ENCODE measurements around the gene MTHFD2L.

The MTHFD2L gene

GRCh38 chr4:74161666-74162450 is 3.9 kb downstream of the MTHFD2L start:
- Histone ChIP-seq H3K9ac (ENCODE audit: low read depth in 1 of 2, low read length in 2 of 2) (no peak overlapping the region), H3K9me3 (ENCODE audit: control insufficient read depth in 2 of 2, low read length in 2 of 2) (no peaks in the 10 kb centered on the region), H3K27me3 (ENCODE audit: control insufficient read depth in 2 of 2, insufficient read depth in 2 of 2, low read length in 2 of 2) (no peaks in the 10 kb centered on the region), H3K4me3 (ENCODE audit: low read length in 2 of 2) (no peak overlapping the region), H3K36me3 (ENCODE audit: control insufficient read depth in 2 of 2, insufficient read depth in 2 of 2, low read length in 2 of 2) (peaks cover 3% of the 10 kb centered on the region in 2 donors), H3K27ac (ENCODE audit: low read depth in 2 of 2, low read length in 2 of 2) (no peak overlapping the region), H3K4me1 (ENCODE audit: control insufficient read depth in 2 of 2, insufficient read depth in 2 of 2, low read length in 2 of 2) (peaks cover 4 to 20% of the 10 kb centered on the region in 2 donors)

GRCh38 chr4:74166135-74166534 is 8.2 kb downstream of the MTHFD2L start:
- Histone ChIP-seq H3K4me3 (ENCODE audit: low read length in 2 of 2) (no peak overlapping the region), H3K36me3 (ENCODE audit: control insufficient read depth in 2 of 2, insufficient read depth in 2 of 2, low read length in 2 of 2) (peaks cover 3% of the 10 kb centered on the region in 2 donors), H3K27ac (ENCODE audit: low read depth in 2 of 2, low read length in 2 of 2) (no peak overlapping the region), H3K27me3 (ENCODE audit: control insufficient read depth in 2 of 2, insufficient read depth in 2 of 2, low read length in 2 of 2) (no peaks in the 10 kb centered on the region), H3K4me1 (ENCODE audit: control insufficient read depth in 2 of 2, insufficient read depth in 2 of 2, low read length in 2 of 2) (no peaks in the 10 kb centered on the region), H3K9ac (ENCODE audit: low read depth in 1 of 2, low read length in 2 of 2) (no peak overlapping the region), H3K9me3 (ENCODE audit: control insufficient read depth in 2 of 2, low read length in 2 of 2) (no peaks in the 10 kb centered on the region)

GRCh38 chr4:74166818-74167217 is 8.9 kb downstream of the MTHFD2L start:
- no peaks in the 10 kb centered on the region for H3K9me3 ChIP-seq (ENCODE audit: control insufficient read depth in 2 of 2, low read length in 2 of 2)
- H3K4me1 ChIP-seq (ENCODE audit: control insufficient read depth in 2 of 2, insufficient read depth in 2 of 2, low read length in 2 of 2), result no peaks in the 10 kb centered on the region
- H3K4me3 ChIP-seq (ENCODE audit: low read length in 2 of 2), result no peak overlapping the region
- no peaks in the 10 kb centered on the region for H3K36me3 ChIP-seq (ENCODE audit: control insufficient read depth in 2 of 2, insufficient read depth in 2 of 2, low read length in 2 of 2)
- H3K27me3 ChIP-seq (ENCODE audit: control insufficient read depth in 2 of 2, insufficient read depth in 2 of 2, low read length in 2 of 2), result no peaks in the 10 kb centered on the region
- H3K9ac ChIP-seq (ENCODE audit: low read depth in 1 of 2, low read length in 2 of 2), result no peak overlapping the region
- no peak overlapping the region for H3K27ac ChIP-seq (ENCODE audit: low read depth in 2 of 2, low read length in 2 of 2)

- H3K36me3 ChIP-seq (ENCODE audit: control insufficient read depth in 2 of 2, insufficient read depth in 2 of 2, low read length in 2 of 2), result no peaks in the 10 kb centered on the region
- no peaks in the 10 kb centered on the region for H3K9me3 ChIP-seq (ENCODE audit: control insufficient read depth in 2 of 2, low read length in 2 of 2)
- H3K4me1 ChIP-seq (ENCODE audit: control insufficient read depth in 2 of 2, insufficient read depth in 2 of 2, low read length in 2 of 2), result no peaks in the 10 kb centered on the region
- H3K4me3 ChIP-seq (ENCODE audit: low read length in 2 of 2), result no peak overlapping the region
- no peak overlapping the region for H3K27ac ChIP-seq (ENCODE audit: low read depth in 2 of 2, low read length in 2 of 2)
- H3K9ac ChIP-seq (ENCODE audit: low read depth in 1 of 2, low read length in 2 of 2), result no peak overlapping the region
- H3K27me3 ChIP-seq (ENCODE audit: control insufficient read depth in 2 of 2, insufficient read depth in 2 of 2, low read length in 2 of 2), result no peaks in the 10 kb centered on the region
Observed at GRCh38 chr4:74167585-74167984, 9.7 kb downstream of the MTHFD2L start.

- no peaks in the 10 kb centered on the region for H3K36me3 ChIP-seq (ENCODE audit: control insufficient read depth in 2 of 2, insufficient read depth in 2 of 2, low read length in 2 of 2)
- H3K4me3 ChIP-seq (ENCODE audit: low read length in 2 of 2), result no peak overlapping the region
- H3K9me3 ChIP-seq (ENCODE audit: control insufficient read depth in 2 of 2, low read length in 2 of 2), result no peaks in the 10 kb centered on the region
- H3K27ac ChIP-seq (ENCODE audit: low read depth in 2 of 2, low read length in 2 of 2), result no peak overlapping the region
- no peaks in the 10 kb centered on the region for H3K27me3 ChIP-seq (ENCODE audit: control insufficient read depth in 2 of 2, insufficient read depth in 2 of 2, low read length in 2 of 2)
- H3K4me1 ChIP-seq (ENCODE audit: control insufficient read depth in 2 of 2, insufficient read depth in 2 of 2, low read length in 2 of 2), result no peaks in the 10 kb centered on the region
- H3K9ac ChIP-seq (ENCODE audit: low read depth in 1 of 2, low read length in 2 of 2), result no peak overlapping the region
Observed at GRCh38 chr4:74168841-74169240, 10.9 kb downstream of the MTHFD2L start.

GRCh38 chr4:74173321-74173720 is 15.4 kb downstream of the MTHFD2L start:
- no peaks in the 10 kb centered on the region for H3K9me3 ChIP-seq (ENCODE audit: control insufficient read depth in 2 of 2, low read length in 2 of 2)
- no peak overlapping the region for H3K9ac ChIP-seq (ENCODE audit: low read depth in 1 of 2, low read length in 2 of 2)
- H3K4me1 ChIP-seq (ENCODE audit: control insufficient read depth in 2 of 2, insufficient read depth in 2 of 2, low read length in 2 of 2), result no peaks in the 10 kb centered on the region
- no peaks in the 10 kb centered on the region for H3K27me3 ChIP-seq (ENCODE audit: control insufficient read depth in 2 of 2, insufficient read depth in 2 of 2, low read length in 2 of 2)
- H3K36me3 ChIP-seq (ENCODE audit: control insufficient read depth in 2 of 2, insufficient read depth in 2 of 2, low read length in 2 of 2), result no peaks in the 10 kb centered on the region
- no peak overlapping the region for H3K27ac ChIP-seq (ENCODE audit: low read depth in 2 of 2, low read length in 2 of 2)
- no peak overlapping the region for H3K4me3 ChIP-seq (ENCODE audit: low read length in 2 of 2)

- Histone ChIP-seq H3K9me3 (ENCODE audit: control insufficient read depth in 2 of 2, low read length in 2 of 2) (no peaks in the 10 kb centered on the region), H3K4me1 (ENCODE audit: control insufficient read depth in 2 of 2, insufficient read depth in 2 of 2, low read length in 2 of 2) (no peaks in the 10 kb centered on the region), H3K27me3 (ENCODE audit: control insufficient read depth in 2 of 2, insufficient read depth in 2 of 2, low read length in 2 of 2) (no peaks in the 10 kb centered on the region), H3K4me3 (ENCODE audit: low read length in 2 of 2) (no peak overlapping the region), H3K9ac (ENCODE audit: low read depth in 1 of 2, low read length in 2 of 2) (no peak overlapping the region), H3K36me3 (ENCODE audit: control insufficient read depth in 2 of 2, insufficient read depth in 2 of 2, low read length in 2 of 2) (no peaks in the 10 kb centered on the region), H3K27ac (ENCODE audit: low read depth in 2 of 2, low read length in 2 of 2) (no peak overlapping the region)
Observed at GRCh38 chr4:74174421-74174820, 16.5 kb downstream of the MTHFD2L start.

GRCh38 chr4:74174941-74175340 is 17.0 kb downstream of the MTHFD2L start:
- no peaks in the 10 kb centered on the region for H3K9me3 ChIP-seq (ENCODE audit: control insufficient read depth in 2 of 2, low read length in 2 of 2)
- H3K4me1 ChIP-seq (ENCODE audit: control insufficient read depth in 2 of 2, insufficient read depth in 2 of 2, low read length in 2 of 2), result no peaks in the 10 kb centered on the region
- H3K4me3 ChIP-seq (ENCODE audit: low read length in 2 of 2), result no peak overlapping the region
- no peak overlapping the region for H3K9ac ChIP-seq (ENCODE audit: low read depth in 1 of 2, low read length in 2 of 2)
- H3K36me3 ChIP-seq (ENCODE audit: control insufficient read depth in 2 of 2, insufficient read depth in 2 of 2, low read length in 2 of 2), result no peaks in the 10 kb centered on the region
- no peak overlapping the region for H3K27ac ChIP-seq (ENCODE audit: low read depth in 2 of 2, low read length in 2 of 2)
- no peaks in the 10 kb centered on the region for H3K27me3 ChIP-seq (ENCODE audit: control insufficient read depth in 2 of 2, insufficient read depth in 2 of 2, low read length in 2 of 2)

- no peaks in the 10 kb centered on the region for H3K36me3 ChIP-seq (ENCODE audit: control insufficient read depth in 2 of 2, insufficient read depth in 2 of 2, low read length in 2 of 2)
- H3K4me3 ChIP-seq (ENCODE audit: low read length in 2 of 2), result no peak overlapping the region
- H3K9ac ChIP-seq (ENCODE audit: low read depth in 1 of 2, low read length in 2 of 2), result no peak overlapping the region
- H3K27me3 ChIP-seq (ENCODE audit: control insufficient read depth in 2 of 2, insufficient read depth in 2 of 2, low read length in 2 of 2), result no peaks in the 10 kb centered on the region
- no peak overlapping the region for H3K27ac ChIP-seq (ENCODE audit: low read depth in 2 of 2, low read length in 2 of 2)
- no peaks in the 10 kb centered on the region for H3K4me1 ChIP-seq (ENCODE audit: control insufficient read depth in 2 of 2, insufficient read depth in 2 of 2, low read length in 2 of 2)
- no peaks in the 10 kb centered on the region for H3K9me3 ChIP-seq (ENCODE audit: control insufficient read depth in 2 of 2, low read length in 2 of 2)
Observed at GRCh38 chr4:74175379-74175778, 17.5 kb downstream of the MTHFD2L start.

GRCh38 chr4:74178798-74179197 is 20.9 kb downstream of the MTHFD2L start:
- Histone ChIP-seq H3K4me1 (ENCODE audit: control insufficient read depth in 2 of 2, insufficient read depth in 2 of 2, low read length in 2 of 2) (no peaks in the 10 kb centered on the region), H3K4me3 (ENCODE audit: low read length in 2 of 2) (no peak overlapping the region), H3K27ac (ENCODE audit: low read depth in 2 of 2, low read length in 2 of 2) (no peak overlapping the region), H3K9ac (ENCODE audit: low read depth in 1 of 2, low read length in 2 of 2) (no peak overlapping the region), H3K9me3 (ENCODE audit: control insufficient read depth in 2 of 2, low read length in 2 of 2) (no peaks in the 10 kb centered on the region), H3K36me3 (ENCODE audit: control insufficient read depth in 2 of 2, insufficient read depth in 2 of 2, low read length in 2 of 2) (no peaks in the 10 kb centered on the region), H3K27me3 (ENCODE audit: control insufficient read depth in 2 of 2, insufficient read depth in 2 of 2, low read length in 2 of 2) (no peaks in the 10 kb centered on the region)

Data from mucosa of rectum (tissue), 2 donors.